ENCODE measurements around the gene ADAMTS17.

The ADAMTS17 gene

GRCh38 chr15:100334905-100335304 lies 6.9 kb downstream of the ADAMTS17 start:
- H3K4me1 ChIP-seq (ENCODE audit: insufficient read depth, insufficient read length): peaks cover 13% of the 10 kb centered on the region
- H3K4me3 ChIP-seq (ENCODE audit: insufficient read length, low read depth): no peak overlapping the region
- H3K27me3 ChIP-seq (ENCODE audit: insufficient read depth, insufficient read length): peaks cover 3% of the 10 kb centered on the region
- H3K9me3 ChIP-seq (ENCODE audit: insufficient read depth, low read length): no peaks in the 10 kb centered on the region
- TF ChIP-seq SUZ12 (IDR thresholded peaks at IDR 0.05; ENCODE audit: extremely low read depth, insufficient read depth, insufficient read length): no peak
- no peak for TF ChIP-seq ZNF274 (IDR thresholded peaks at IDR 0.05; ENCODE audit: low read depth, low read length)
- TF ChIP-seq YY1 (IDR thresholded peaks at IDR 0.05; ENCODE audit: insufficient read depth, insufficient read length): no peak
- DNase-seq (ENCODE audit: low read depth, low spot score): no peak
- H3K36me3 ChIP-seq (ENCODE audit: insufficient read depth, insufficient read length, low read length): no peaks in the 10 kb centered on the region
- no peak overlapping the region for H3K9ac ChIP-seq (ENCODE audit: insufficient read length, low read depth)

- TF ChIP-seq YY1 (IDR thresholded peaks at IDR 0.05; ENCODE audit: insufficient read depth, insufficient read length) (no peak), ZNF274 (IDR thresholded peaks at IDR 0.05; ENCODE audit: low read depth, low read length) (no peak), SUZ12 (IDR thresholded peaks at IDR 0.05; ENCODE audit: extremely low read depth, insufficient read depth, insufficient read length) (no peak)
- peaks cover 13% of the 10 kb centered on the region for H3K4me1 ChIP-seq (ENCODE audit: insufficient read depth, insufficient read length)
- H3K9ac ChIP-seq (ENCODE audit: insufficient read length, low read depth): no peak overlapping the region
- H3K9me3 ChIP-seq (ENCODE audit: insufficient read depth, low read length): no peaks in the 10 kb centered on the region
- no peaks in the 10 kb centered on the region for H3K27me3 ChIP-seq (ENCODE audit: insufficient read depth, insufficient read length)
- no peaks in the 10 kb centered on the region for H3K36me3 ChIP-seq (ENCODE audit: insufficient read depth, insufficient read length, low read length)
- DNase-seq (ENCODE audit: low read depth, low spot score): no peak
- H3K4me3 ChIP-seq (ENCODE audit: insufficient read length, low read depth): no peak overlapping the region
Measured at GRCh38 chr15:100334456-100334855, 7.3 kb downstream of the ADAMTS17 start.

GRCh38 chr15:100334015-100334414 lies 7.8 kb downstream of the ADAMTS17 start:
- no peaks in the 10 kb centered on the region for H3K27me3 ChIP-seq (ENCODE audit: insufficient read depth, insufficient read length)
- H3K36me3 ChIP-seq (ENCODE audit: insufficient read depth, insufficient read length, low read length): no peaks in the 10 kb centered on the region
- H3K9me3 ChIP-seq (ENCODE audit: insufficient read depth, low read length): no peaks in the 10 kb centered on the region
- H3K9ac ChIP-seq (ENCODE audit: insufficient read length, low read depth): no peak overlapping the region
- DNase-seq (ENCODE audit: low read depth, low spot score): no peak
- TF ChIP-seq ZNF274 (IDR thresholded peaks at IDR 0.05; ENCODE audit: low read depth, low read length): no peak
- TF ChIP-seq YY1 (IDR thresholded peaks at IDR 0.05; ENCODE audit: insufficient read depth, insufficient read length): no peak
- no peak for TF ChIP-seq SUZ12 (IDR thresholded peaks at IDR 0.05; ENCODE audit: extremely low read depth, insufficient read depth, insufficient read length)
- H3K4me1 ChIP-seq (ENCODE audit: insufficient read depth, insufficient read length): peaks cover 13% of the 10 kb centered on the region
- no peak overlapping the region for H3K4me3 ChIP-seq (ENCODE audit: insufficient read length, low read depth)

GRCh38 chr15:100333236-100333635 lies 8.5 kb downstream of the ADAMTS17 start:
- Histone ChIP-seq H3K36me3 (ENCODE audit: insufficient read depth, insufficient read length, low read length) (no peaks in the 10 kb centered on the region), H3K4me1 (ENCODE audit: insufficient read depth, insufficient read length) (peaks cover 13% of the 10 kb centered on the region), H3K27me3 (ENCODE audit: insufficient read depth, insufficient read length) (no peaks in the 10 kb centered on the region), H3K4me3 (ENCODE audit: insufficient read length, low read depth) (no peak overlapping the region), H3K9me3 (ENCODE audit: insufficient read depth, low read length) (no peaks in the 10 kb centered on the region), H3K9ac (ENCODE audit: insufficient read length, low read depth) (no peak overlapping the region)
- no peak for DNase-seq (ENCODE audit: low read depth, low spot score)
- TF ChIP-seq YY1 (IDR thresholded peaks at IDR 0.05; ENCODE audit: insufficient read depth, insufficient read length): no peak
- TF ChIP-seq SUZ12 (IDR thresholded peaks at IDR 0.05; ENCODE audit: extremely low read depth, insufficient read depth, insufficient read length): no peak
- no peak for TF ChIP-seq ZNF274 (IDR thresholded peaks at IDR 0.05; ENCODE audit: low read depth, low read length)

DNA sequence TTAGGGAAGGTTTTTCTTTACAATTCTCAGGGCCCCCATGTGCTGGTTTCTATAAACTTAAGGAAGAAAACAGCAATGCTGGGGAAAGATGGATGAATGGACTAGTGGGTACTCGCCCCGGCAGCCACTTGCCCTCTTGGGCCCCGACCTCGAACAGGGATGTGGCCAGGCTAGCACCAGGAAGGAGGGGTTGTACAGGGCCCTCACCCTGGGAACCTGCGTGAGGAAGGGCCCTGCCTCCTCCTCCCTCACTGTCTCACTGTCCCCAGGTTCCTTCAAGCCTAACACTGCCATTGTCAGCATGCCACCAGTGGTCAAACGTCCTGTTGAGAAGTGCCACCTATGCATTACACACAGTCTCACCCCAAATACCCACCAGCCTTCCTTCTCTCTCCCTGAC lies 9.1 kb downstream of the ADAMTS17 start:
- no peak for DNase-seq (ENCODE audit: low read depth, low spot score)
- H3K4me1 ChIP-seq (ENCODE audit: insufficient read depth, insufficient read length): peaks cover 13% of the 10 kb centered on the region
- no peak overlapping the region for H3K9ac ChIP-seq (ENCODE audit: insufficient read length, low read depth)
- no peak for TF ChIP-seq ZNF274 (IDR thresholded peaks at IDR 0.05; ENCODE audit: low read depth, low read length)
- TF ChIP-seq SUZ12 (IDR thresholded peaks at IDR 0.05; ENCODE audit: extremely low read depth, insufficient read depth, insufficient read length): no peak
- no peak for TF ChIP-seq YY1 (IDR thresholded peaks at IDR 0.05; ENCODE audit: insufficient read depth, insufficient read length)
- H3K27me3 ChIP-seq (ENCODE audit: insufficient read depth, insufficient read length): no peaks in the 10 kb centered on the region
- H3K36me3 ChIP-seq (ENCODE audit: insufficient read depth, insufficient read length, low read length): no peaks in the 10 kb centered on the region
- H3K9me3 ChIP-seq (ENCODE audit: insufficient read depth, low read length): no peaks in the 10 kb centered on the region
- no peak overlapping the region for H3K4me3 ChIP-seq (ENCODE audit: insufficient read length, low read depth)

DNA sequence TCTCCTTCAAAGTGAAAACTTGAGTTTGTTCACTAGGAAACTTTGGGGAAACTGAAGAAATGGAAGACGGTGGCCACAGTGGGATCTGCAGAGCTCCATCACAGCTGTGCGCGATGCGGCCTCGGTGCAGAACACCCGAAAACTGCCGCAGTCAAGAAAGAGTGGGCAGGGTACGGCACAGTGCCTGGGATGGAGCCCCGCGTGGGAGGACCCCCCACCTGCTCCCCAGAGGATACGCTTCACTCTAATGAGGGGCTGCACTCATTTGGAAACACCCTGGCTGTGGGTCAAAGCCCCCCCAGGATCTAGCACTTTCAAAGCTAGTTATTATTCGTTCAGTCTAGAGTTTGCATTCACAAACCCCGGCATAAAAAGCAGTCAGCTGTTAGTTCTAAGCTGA lies 9.5 kb downstream of the ADAMTS17 start:
- no peaks in the 10 kb centered on the region for H3K9me3 ChIP-seq (ENCODE audit: insufficient read depth, low read length)
- H3K27me3 ChIP-seq (ENCODE audit: insufficient read depth, insufficient read length): no peaks in the 10 kb centered on the region
- no peak for DNase-seq (ENCODE audit: low read depth, low spot score)
- peaks cover 13% of the 10 kb centered on the region for H3K4me1 ChIP-seq (ENCODE audit: insufficient read depth, insufficient read length)
- H3K4me3 ChIP-seq (ENCODE audit: insufficient read length, low read depth): no peak overlapping the region
- H3K36me3 ChIP-seq (ENCODE audit: insufficient read depth, insufficient read length, low read length): no peaks in the 10 kb centered on the region
- no peak for TF ChIP-seq ZNF274 (IDR thresholded peaks at IDR 0.05; ENCODE audit: low read depth, low read length)
- no peak for TF ChIP-seq SUZ12 (IDR thresholded peaks at IDR 0.05; ENCODE audit: extremely low read depth, insufficient read depth, insufficient read length)
- no peak for TF ChIP-seq YY1 (IDR thresholded peaks at IDR 0.05; ENCODE audit: insufficient read depth, insufficient read length)
- H3K9ac ChIP-seq (ENCODE audit: insufficient read length, low read depth): no peak overlapping the region

- no peaks in the 10 kb centered on the region for H3K9me3 ChIP-seq (ENCODE audit: insufficient read depth, low read length)
- no peaks in the 10 kb centered on the region for H3K36me3 ChIP-seq (ENCODE audit: insufficient read depth, insufficient read length, low read length)
- no peak for TF ChIP-seq YY1 (IDR thresholded peaks at IDR 0.05; ENCODE audit: insufficient read depth, insufficient read length)
- TF ChIP-seq SUZ12 (IDR thresholded peaks at IDR 0.05; ENCODE audit: extremely low read depth, insufficient read depth, insufficient read length): no peak
- no peak for TF ChIP-seq ZNF274 (IDR thresholded peaks at IDR 0.05; ENCODE audit: low read depth, low read length)
- no peak for DNase-seq (ENCODE audit: low read depth, low spot score)
- H3K9ac ChIP-seq (ENCODE audit: insufficient read length, low read depth): no peak overlapping the region
- H3K4me3 ChIP-seq (ENCODE audit: insufficient read length, low read depth): no peak overlapping the region
- no peaks in the 10 kb centered on the region for H3K27me3 ChIP-seq (ENCODE audit: insufficient read depth, insufficient read length)
- peaks cover 9% of the 10 kb centered on the region for H3K4me1 ChIP-seq (ENCODE audit: insufficient read depth, insufficient read length)
Measured at GRCh38 chr15:100330629-100331215, 11.1 kb downstream of the ADAMTS17 start.
